ENCODE data around the gene MVB12B.

The MVB12B gene

GRCh38 chr9:126482361-126483044 is 155.9 kb downstream of the MVB12B start:
- no peaks in the 10 kb centered on the region for H4K20me1 ChIP-seq
- no peak for TF ChIP-seq Cebpa-rat (IDR thresholded peaks at IDR 0.05)
- H3K4me3 ChIP-seq: no peak overlapping the region
- H3K4me1 ChIP-seq: peaks cover 41 to 76% (median 60%) of the 10 kb centered on the region in 10 experiments
- peak overlapping the region; percentile 59 to 96 (median 77); a peak in 19 of 22 replicates for H3K4me2 ChIP-seq
- peak overlapping the region in 9 of 11 experiments; percentile 1 to 85 (median 72); a peak in 12 of 22 replicates for H3K27ac ChIP-seq
- peaks cover 0 to 9% (median 2%) of the 10 kb centered on the region in 11 experiments; a peak in 5 of 22 replicates for H3K36me3 ChIP-seq
- H3K9ac ChIP-seq: peak overlapping the region in 2 of 11 experiments; percentile 64 to 72; a peak in 4 of 22 replicates
- peaks cover 3 to 10% (median 5%) of the 10 kb centered on the region in 11 experiments; a peak in 20 of 22 replicates for H3K9me3 ChIP-seq (replicated peaks in 1 of 11)
- H3K27me3 ChIP-seq: peaks cover 0 to 5% (median 0%) of the 10 kb centered on the region in 11 experiments; a peak in 1 of 22 replicates

GRCh38 chr9:126483468-126484073 is 156.9 kb downstream of the MVB12B start:
- peak overlapping the region in 7 of 11 experiments; percentile 1 to 85 (median 74); a peak in 8 of 22 replicates for H3K27ac ChIP-seq
- peaks cover 0 to 9% (median 0%) of the 10 kb centered on the region in 11 experiments; a peak in 1 of 22 replicates for H3K36me3 ChIP-seq
- H3K4me2 ChIP-seq: peak overlapping the region; percentile 35 to 96 (median 73)
- no peaks in the 10 kb centered on the region for H4K20me1 ChIP-seq
- H3K9ac ChIP-seq: peak overlapping the region in 3 of 11 experiments; percentile 5 to 72 (median 11); a peak in 4 of 22 replicates
- H3K27me3 ChIP-seq: peaks cover 0 to 5% (median 0%) of the 10 kb centered on the region in 11 experiments; a peak in 1 of 22 replicates
- H3K4me3 ChIP-seq: no peak overlapping the region
- no peak for TF ChIP-seq Cebpa-rat (IDR thresholded peaks at IDR 0.05)
- H3K4me1 ChIP-seq: peaks cover 45 to 76% (median 63%) of the 10 kb centered on the region in 10 experiments
- no peaks in the 10 kb centered on the region for H3K9me3 ChIP-seq (replicated peaks in 1 of 11)

- Histone ChIP-seq H3K4me3 (no peak overlapping the region), H3K9ac (no peak overlapping the region), H3K4me2 (no peak overlapping the region), H3K27ac (peak overlapping the region in 2 of 11 experiments; percentile 33 to 38; a peak in 2 of 22 replicates), H3K36me3 (peaks cover 0 to 9% (median 0%) of the 10 kb centered on the region in 11 experiments; a peak in 1 of 22 replicates), H4K20me1 (no peaks in the 10 kb centered on the region), H3K27me3 (peaks cover 0 to 13% (median 3%) of the 10 kb centered on the region in 11 experiments; a peak in 8 of 22 replicates), H3K4me1 (peaks cover 45 to 76% (median 64%) of the 10 kb centered on the region in 10 experiments), H3K9me3 (replicated peaks in 1 of 11) (no peaks in the 10 kb centered on the region)
- no peak for TF ChIP-seq Cebpa-rat (IDR thresholded peaks at IDR 0.05)
Observed at GRCh38 chr9:126485662-126486061, 159.0 kb downstream of the MVB12B start.

- Histone ChIP-seq H3K4me1 (peaks cover 44 to 76% (median 63%) of the 10 kb centered on the region in 10 experiments), H4K20me1 (no peaks in the 10 kb centered on the region), H3K27me3 (peaks cover 0 to 17% (median 3%) of the 10 kb centered on the region in 11 experiments; a peak in 8 of 22 replicates), H3K9ac (no peak overlapping the region), H3K9me3 (replicated peaks in 1 of 11) (no peaks in the 10 kb centered on the region), H3K36me3 (peaks cover 0 to 9% (median 0%) of the 10 kb centered on the region in 11 experiments; a peak in 1 of 22 replicates), H3K27ac (peak overlapping the region in 2 of 11 experiments; percentile 17 to 32; a peak in 1 of 22 replicates), H3K4me2 (no peak overlapping the region), H3K4me3 (no peak overlapping the region)
- TF ChIP-seq Cebpa-rat (IDR thresholded peaks at IDR 0.05): no peak
Observed at GRCh38 chr9:126486276-126486675, 159.6 kb downstream of the MVB12B start.

GRCh38 chr9:126487856-126488255 is 161.2 kb downstream of the MVB12B start:
- H3K9me3 ChIP-seq (replicated peaks in 1 of 11): no peaks in the 10 kb centered on the region
- H3K4me1 ChIP-seq: peaks cover 34 to 60% (median 47%) of the 10 kb centered on the region in 10 experiments
- TF ChIP-seq Cebpa-rat (IDR thresholded peaks at IDR 0.05): no peak
- H3K27ac ChIP-seq: peak overlapping the region in 3 of 11 experiments; percentile 48 to 58 (median 58); a peak in 2 of 22 replicates
- H4K20me1 ChIP-seq: no peaks in the 10 kb centered on the region
- H3K27me3 ChIP-seq: peaks cover 0 to 17% (median 3%) of the 10 kb centered on the region in 11 experiments; a peak in 8 of 22 replicates
- H3K36me3 ChIP-seq: 0 out of 22 replicates have a peak, but pooled peaks cover 0 to under 1% (median 0%) of the 10 kb centered on the region in 11 experiments
- no peak overlapping the region for H3K9ac ChIP-seq
- peak overlapping the region in 9 of 11 experiments; percentile 38 to 91 (median 75); a peak in 13 of 22 replicates for H3K4me2 ChIP-seq
- no peak overlapping the region for H3K4me3 ChIP-seq

GRCh38 chr9:126488310-126488709 is 161.7 kb downstream of the MVB12B start:
- Histone ChIP-seq H3K27ac (peak overlapping the region in 6 of 11 experiments; percentile 0 to 58 (median 50); a peak in 8 of 22 replicates), H3K27me3 (peaks cover 0 to 17% (median 3%) of the 10 kb centered on the region in 11 experiments; a peak in 8 of 22 replicates), H3K9me3 (replicated peaks in 1 of 11) (no peaks in the 10 kb centered on the region), H3K4me2 (peak overlapping the region; percentile 38 to 91 (median 75)), H3K4me1 (peaks cover 30 to 55% (median 42%) of the 10 kb centered on the region in 10 experiments), H3K36me3 (no peaks in the 10 kb centered on the region), H4K20me1 (no peaks in the 10 kb centered on the region), H3K9ac (peak overlapping the region in 2 of 11 experiments; percentile 34 to 43; a peak in 3 of 22 replicates), H3K4me3 (no peak overlapping the region)
- no peak for TF ChIP-seq Cebpa-rat (IDR thresholded peaks at IDR 0.05)

- Histone ChIP-seq H3K36me3 (no peaks in the 10 kb centered on the region), H4K20me1 (no peaks in the 10 kb centered on the region), H3K4me1 (peaks cover 24 to 49% (median 36%) of the 10 kb centered on the region in 10 experiments), H3K9me3 (replicated peaks in 1 of 11) (no peaks in the 10 kb centered on the region), H3K4me3 (no peak overlapping the region), H3K27ac (peak overlapping the region in 8 of 11 experiments; percentile 0 to 58 (median 40); a peak in 13 of 22 replicates), H3K27me3 (peaks cover 0 to 17% (median 3%) of the 10 kb centered on the region in 11 experiments; a peak in 8 of 22 replicates), H3K9ac (peak overlapping the region in 3 of 11 experiments; percentile 9 to 43 (median 34); a peak in 4 of 22 replicates), H3K4me2 (peak overlapping the region; percentile 38 to 91 (median 75))
- no peak for TF ChIP-seq Cebpa-rat (IDR thresholded peaks at IDR 0.05)
Observed at GRCh38 chr9:126488881-126489404, 162.3 kb downstream of the MVB12B start.

GRCh38 chr9:126489581-126490213 is 163.1 kb downstream of the MVB12B start:
- Histone ChIP-seq H3K9ac (peak overlapping the region in 2 of 11 experiments; percentile 35 to 45; a peak in 3 of 22 replicates), H3K4me3 (no peak overlapping the region), H3K9me3 (replicated peaks in 1 of 11) (no peaks in the 10 kb centered on the region), H4K20me1 (no peaks in the 10 kb centered on the region), H3K4me2 (peak overlapping the region; percentile 59 to 91 (median 75)), H3K4me1 (peaks cover 23 to 45% (median 33%) of the 10 kb centered on the region in 10 experiments), H3K36me3 (no peaks in the 10 kb centered on the region), H3K27me3 (peaks cover 0 to 17% (median 3%) of the 10 kb centered on the region in 11 experiments; a peak in 8 of 22 replicates), H3K27ac (peak overlapping the region in 3 of 11 experiments; percentile 49 to 58 (median 58); a peak in 8 of 22 replicates)
- no peak for TF ChIP-seq Cebpa-rat (IDR thresholded peaks at IDR 0.05)
